Activated T-cell treated with anti-CD3 and anti-CD28 coated beads, Interleukin-2, amount 50 U/mL, for 72 hours (primary cell): ENCODE measurements around the gene GOLGA8S. TPM values are rescaled to one million over a fixed set of nuclear protein-coding genes. Genes with fewer than 3 reads are reported as not detected.
"Not testable (repeated sequence)": the region's sequence is repeated elsewhere in the genome, so short reads cannot be mapped to it uniquely, and the experiment has no call there.

Experiments
- ATAC-seq, 2 donors: fragments of 150-1000 bp; cut with Tn5 transposase; replicated peaks in 1 of 2; 2 replicates each; pipeline ENCODE4 v1.10.0; 2021; ENCODE audit warnings: moderate library complexity in 2 of 2, mild to moderate bottlenecking in 1 of 2
- DNase-seq, 2 donors: peaks; one replicate each; pipeline ENCODE4 v3.0.0; 2021 to 2022; ENCODE audit warnings: mixed read lengths in 1 of 2
- H3K27ac Mint-ChIP-seq: one replicate; pipeline ENCODE4 v1.8.0; 2022; ENCODE audit warnings: mild to moderate bottlenecking, moderate library complexity, mixed read lengths
- H3K27me3 Mint-ChIP-seq: one replicate; pipeline ENCODE4 v1.8.0; 2022; ENCODE audit warnings: low read depth, mixed read lengths
- H3K36me3 Mint-ChIP-seq, 2 donors: one replicate each; pipeline ENCODE4 v1.8.0; 2022; ENCODE audit warnings: mixed read lengths in 2 of 2, mild to moderate bottlenecking in 1 of 2; ENCODE audit not compliant: insufficient read depth in 2 of 2
- H3K4me1 Mint-ChIP-seq: one replicate; pipeline ENCODE4 v1.8.0; 2022; ENCODE audit warnings: low read depth, mixed read lengths
- H3K4me3 Mint-ChIP-seq, 2 donors: one replicate each; pipeline ENCODE4 v1.8.0; 2022; ENCODE audit warnings: mild to moderate bottlenecking in 2 of 2, mixed read lengths in 2 of 2, moderate library complexity in 2 of 2
- H3K9me3 Mint-ChIP-seq, 2 donors: one replicate each; pipeline ENCODE4 v1.8.0; 2022; ENCODE audit warnings: mixed read lengths in 2 of 2
- total RNA-seq, 2 donors: library from RNA; stranded (reverse); gene quantifications; one replicate each; pipeline ENCODE4 v1.2.3, GENCODE V29; 2022

Gene GOLGA8S
- under 1 TPM; 0.07 to 0.29 TPM for total RNA-seq

DNA sequence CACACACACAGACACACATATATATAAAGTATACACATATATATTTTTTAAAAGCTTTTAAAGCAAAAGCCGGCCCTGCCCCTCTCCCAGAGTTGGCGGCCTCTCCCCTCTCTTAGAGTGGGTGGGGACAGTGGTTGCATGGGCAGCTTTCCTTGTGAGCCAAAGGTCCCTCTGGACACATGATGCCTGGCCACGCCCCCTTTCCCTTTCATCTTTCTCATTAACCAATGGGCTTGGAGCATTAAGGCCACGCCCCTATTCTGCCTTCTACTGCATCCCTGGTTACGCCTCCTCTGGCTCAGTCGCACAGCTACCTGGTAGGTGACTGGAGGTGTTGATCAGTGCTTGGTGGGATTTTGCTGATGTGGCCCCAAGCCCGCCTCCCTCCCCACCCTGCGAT lies at the start of gene GOLGA8S:
Gene GOLGA8S, plus strand, starts transcription at position 301 of the 400 bp plus-strand sequence. Its CDS starts 62 bp downstream, at position 363.
- not testable (repeated sequence) for H3K27ac Mint-ChIP-seq, ATAC-seq

DNA sequence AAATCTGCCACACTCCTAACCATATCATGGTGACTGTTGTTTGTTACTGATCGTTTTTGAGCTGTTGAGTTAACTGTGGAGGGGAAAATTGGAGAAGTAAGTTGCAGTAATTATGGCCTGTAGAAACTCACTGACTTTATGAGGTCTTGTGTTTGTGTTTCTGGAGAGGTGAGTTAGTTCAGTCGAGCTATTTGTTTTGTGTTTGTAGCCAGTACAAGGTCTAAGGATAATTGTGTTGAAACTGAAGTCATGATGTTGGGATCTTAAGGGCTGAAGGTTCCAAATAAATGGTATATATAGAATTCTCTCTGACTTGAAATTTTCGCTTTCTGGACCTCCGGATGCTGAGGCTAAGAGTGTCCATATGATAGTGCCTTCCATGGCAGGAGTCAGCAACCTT lies 49.7 kb upstream of the GOLGA8S start:
- not testable (repeated sequence) for H3K9me3 Mint-ChIP-seq, H3K27me3 Mint-ChIP-seq, DNase-seq, ATAC-seq
- Mint-ChIP-seq H3K36me3 (peaks cover 0 to 14% of the 10 kb centered on the region in 2 donors), H3K27ac (peak overlapping the region; percentile 38), H3K4me1 (peaks cover 34% of the 10 kb centered on the region), H3K4me3 (peak overlapping the region; percentile 94 to 97)

More for the DNA sequence above, at the start of gene GOLGA8S:
- not testable (repeated sequence) for H3K9me3 Mint-ChIP-seq, H3K4me1 Mint-ChIP-seq, H3K27me3 Mint-ChIP-seq, H3K36me3 Mint-ChIP-seq, DNase-seq, H3K4me3 Mint-ChIP-seq

GRCh38 chr15:23305921-23306320 lies 48.6 kb upstream of the GOLGA8S start:
- H3K4me1 Mint-ChIP-seq, result peaks cover 34% of the 10 kb centered on the region
- peaks cover 0 to 16% of the 10 kb centered on the region in 2 donors for H3K36me3 Mint-ChIP-seq
- H3K27ac Mint-ChIP-seq, H3K27me3 Mint-ChIP-seq, H3K9me3 Mint-ChIP-seq, DNase-seq, ATAC-seq: not testable (repeated sequence)
- peak overlapping the region in 1 of 2 donors; percentile 31 for H3K4me3 Mint-ChIP-seq

DNA sequence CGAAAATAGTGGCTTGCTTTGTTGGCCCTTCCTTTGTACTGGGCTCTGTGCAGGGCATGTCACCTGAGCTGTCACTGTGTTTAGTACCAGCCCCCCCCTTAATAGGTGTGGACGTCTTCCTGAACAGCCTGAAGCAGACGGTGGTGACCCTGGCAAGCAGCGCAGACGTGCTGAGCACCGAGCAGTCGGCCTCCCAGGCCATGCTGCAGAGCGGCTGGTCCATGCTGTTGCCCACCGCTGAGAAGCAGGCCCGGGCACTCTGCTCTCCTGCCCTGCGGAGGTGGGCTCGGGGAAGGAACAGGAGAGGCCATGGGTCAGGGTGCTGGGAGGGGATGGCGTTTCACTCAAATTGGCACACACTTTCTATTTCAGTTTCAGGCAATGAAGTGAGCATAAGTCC lies 43.3 kb upstream of the GOLGA8S start:
- H3K4me1 Mint-ChIP-seq, result peaks cover 15% of the 10 kb centered on the region
- ATAC-seq, H3K27me3 Mint-ChIP-seq, H3K27ac Mint-ChIP-seq, H3K36me3 Mint-ChIP-seq, H3K4me3 Mint-ChIP-seq, H3K9me3 Mint-ChIP-seq, DNase-seq: not testable (repeated sequence)

DNA sequence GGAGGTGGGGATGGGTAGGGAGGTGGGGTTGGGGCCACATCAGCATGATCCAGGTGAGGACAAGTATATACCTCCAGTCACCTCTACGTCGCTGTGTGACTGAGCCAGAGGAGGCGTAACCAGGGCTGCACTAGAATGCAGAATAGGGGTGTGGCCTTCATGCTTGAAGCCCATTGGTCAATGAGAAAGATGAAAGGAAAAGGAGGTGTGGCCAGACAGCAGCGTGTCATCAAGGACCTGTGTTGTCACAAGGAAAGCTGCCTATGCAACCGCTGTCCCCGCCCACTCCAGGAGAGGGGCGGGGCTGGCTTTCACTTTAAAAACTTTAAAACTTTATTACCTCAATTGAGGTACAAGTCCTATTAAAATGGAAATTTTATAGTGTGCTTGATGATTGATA lies 20.5 kb upstream of the GOLGA8S start, which contains the start of gene GOLGA6L26:
Gene GOLGA6L26, minus strand, starts transcription at position 101 of the 400 bp plus-strand sequence. Its CDS starts 61 bp downstream, at position 40.
- DNase-seq, ATAC-seq, H3K36me3 Mint-ChIP-seq, H3K27ac Mint-ChIP-seq, H3K4me3 Mint-ChIP-seq, H3K4me1 Mint-ChIP-seq, H3K27me3 Mint-ChIP-seq, H3K9me3 Mint-ChIP-seq: not testable (repeated sequence)

DNA sequence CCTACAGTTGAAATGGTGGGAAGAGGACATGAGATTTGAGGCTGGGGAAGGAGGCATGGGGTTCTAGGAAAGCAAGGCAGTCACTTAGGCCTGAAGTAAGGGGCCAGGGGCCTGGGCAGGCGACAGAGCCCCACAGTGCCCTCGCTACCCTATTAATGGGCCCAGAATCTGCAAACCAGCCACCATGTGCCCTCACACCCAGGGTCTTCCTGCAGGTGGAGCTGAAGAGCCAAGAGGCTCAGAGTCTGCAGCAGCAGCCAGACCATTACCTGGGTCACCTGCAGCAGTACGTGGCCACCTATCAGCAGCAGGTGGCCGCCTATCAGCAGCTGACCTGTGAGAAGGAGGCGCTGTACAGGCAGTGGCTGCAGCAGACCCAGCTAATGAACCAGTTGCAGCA lies 8.1 kb downstream of the GOLGA8S start:
- not testable (repeated sequence) for H3K27ac Mint-ChIP-seq, DNase-seq, H3K9me3 Mint-ChIP-seq, H3K4me1 Mint-ChIP-seq, H3K36me3 Mint-ChIP-seq, H3K27me3 Mint-ChIP-seq, H3K4me3 Mint-ChIP-seq, ATAC-seq

DNA sequence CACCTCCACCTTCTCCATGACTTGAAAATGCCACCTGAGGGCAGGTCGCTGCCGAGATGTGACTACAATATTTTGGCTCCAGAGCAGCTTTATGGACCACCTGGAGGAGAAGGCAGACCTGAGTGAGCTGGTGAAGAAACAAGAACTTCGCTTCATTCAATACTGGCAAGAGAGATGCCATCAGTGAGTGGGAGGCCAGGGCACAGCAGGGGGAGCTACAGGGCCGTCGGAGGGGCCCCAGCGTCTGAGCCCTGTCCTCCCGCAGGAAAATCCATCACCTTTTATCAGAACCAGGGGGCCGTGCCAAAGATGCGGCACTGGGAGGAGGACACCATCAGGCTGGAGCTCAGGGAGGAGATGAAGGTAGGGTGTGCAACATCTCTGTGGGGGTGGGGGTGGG lies 9.7 kb downstream of the GOLGA8S start:
- ATAC-seq, DNase-seq, H3K27ac Mint-ChIP-seq, H3K27me3 Mint-ChIP-seq, H3K4me3 Mint-ChIP-seq, H3K4me1 Mint-ChIP-seq, H3K9me3 Mint-ChIP-seq, H3K36me3 Mint-ChIP-seq: not testable (repeated sequence)

DNA sequence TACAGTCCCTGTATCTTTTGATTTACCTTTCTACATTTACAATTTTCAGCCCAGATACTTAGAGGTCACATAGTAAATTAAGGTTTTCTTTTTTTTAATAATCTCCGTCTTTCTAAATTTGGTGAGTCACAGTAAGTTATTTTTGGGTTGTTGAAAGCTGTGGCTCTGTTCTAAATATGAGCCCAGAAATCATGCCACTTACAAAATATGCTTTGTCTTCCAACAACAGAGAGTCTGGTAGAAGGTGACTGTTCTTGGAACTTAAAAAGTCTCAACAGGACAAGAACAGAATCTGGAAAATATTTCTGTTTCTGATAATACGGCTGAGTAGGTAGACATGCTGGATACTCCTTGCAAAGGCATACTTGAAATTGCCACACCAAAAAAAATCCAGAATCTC lies 16.0 kb downstream of the GOLGA8S start:
- no peaks in the 10 kb centered on the region for H3K9me3 Mint-ChIP-seq

DNA sequence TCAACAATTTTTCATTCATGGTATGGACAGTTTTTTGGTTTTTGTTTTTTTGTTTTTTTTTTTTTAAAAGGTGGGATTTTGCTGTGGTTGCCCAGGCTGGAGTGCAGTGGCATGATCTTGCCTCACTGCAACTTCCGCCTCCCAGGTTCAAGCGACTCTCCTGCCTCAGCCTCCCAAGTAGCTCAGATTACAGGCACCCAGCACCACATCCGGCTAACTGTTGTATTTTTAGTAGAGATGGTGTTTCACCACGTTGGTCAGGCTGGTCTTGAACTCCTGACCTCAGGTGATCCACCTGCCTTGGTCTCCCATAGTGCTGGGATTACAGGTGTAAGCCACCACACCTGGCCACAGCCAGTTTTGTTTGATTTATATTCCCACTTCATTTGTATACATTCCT lies 16.6 kb downstream of the GOLGA8S start:
- not testable (repeated sequence) for H3K9me3 Mint-ChIP-seq, H3K4me1 Mint-ChIP-seq, H3K27ac Mint-ChIP-seq, H3K36me3 Mint-ChIP-seq, H3K27me3 Mint-ChIP-seq, ATAC-seq, DNase-seq, H3K4me3 Mint-ChIP-seq

More for the DNA sequence above, 16.0 kb downstream of the GOLGA8S start:
- no peaks in the 10 kb centered on the region for H3K4me1 Mint-ChIP-seq
- no peak overlapping the region for H3K27ac Mint-ChIP-seq
- H3K4me3 Mint-ChIP-seq, result no peak overlapping the region
- H3K36me3 Mint-ChIP-seq, result no peaks in the 10 kb centered on the region
- no peak for DNase-seq
- ATAC-seq, result no peak
- no peaks in the 10 kb centered on the region for H3K27me3 Mint-ChIP-seq

DNA sequence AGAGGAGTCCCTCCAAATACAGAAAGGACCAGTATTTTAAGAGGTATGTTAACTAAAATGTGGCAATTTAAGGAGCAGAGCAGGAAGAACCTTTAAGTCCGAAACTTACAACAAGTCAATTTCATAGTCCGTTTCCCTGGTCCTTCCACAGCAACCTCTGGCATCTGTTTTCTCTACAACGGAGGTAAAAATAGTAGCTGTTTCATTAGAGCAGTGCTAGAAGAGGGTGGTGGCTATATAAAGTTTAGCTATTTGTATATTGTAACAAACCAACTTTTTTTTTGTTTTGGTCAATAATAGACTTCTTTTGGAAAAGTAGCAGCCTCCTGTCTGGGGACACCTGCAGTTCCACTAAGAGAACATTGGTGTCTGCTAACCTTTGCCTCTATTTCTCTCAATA lies 17.3 kb downstream of the GOLGA8S start:
- H3K36me3 Mint-ChIP-seq, H3K27ac Mint-ChIP-seq, H3K9me3 Mint-ChIP-seq, H3K4me1 Mint-ChIP-seq, H3K27me3 Mint-ChIP-seq, ATAC-seq, DNase-seq, H3K4me3 Mint-ChIP-seq: not testable (repeated sequence)

GRCh38 chr15:23372284-23372683 lies 17.7 kb downstream of the GOLGA8S start:
- no peak overlapping the region for H3K4me3 Mint-ChIP-seq

GRCh38 chr15:23372891-23373600 lies 18.5 kb downstream of the GOLGA8S start:
- H3K9me3 Mint-ChIP-seq, H3K27me3 Mint-ChIP-seq, DNase-seq: not testable (repeated sequence)

More at GRCh38 chr15:23372284-23372683, 17.7 kb downstream of the GOLGA8S start:
- H3K27me3 Mint-ChIP-seq, result peaks cover 8% of the 10 kb centered on the region
- H3K4me1 Mint-ChIP-seq, result no peaks in the 10 kb centered on the region
- no peak overlapping the region for H3K27ac Mint-ChIP-seq
- H3K36me3 Mint-ChIP-seq, result no peaks in the 10 kb centered on the region
- no peak for ATAC-seq
- DNase-seq, result no peak
- no peaks in the 10 kb centered on the region for H3K9me3 Mint-ChIP-seq

GRCh38 chr15:23374226-23374625 lies 19.7 kb downstream of the GOLGA8S start:
- not testable (repeated sequence) for ATAC-seq, DNase-seq, H3K9me3 Mint-ChIP-seq, H3K4me3 Mint-ChIP-seq, H3K36me3 Mint-ChIP-seq, H3K27ac Mint-ChIP-seq, H3K27me3 Mint-ChIP-seq, H3K4me1 Mint-ChIP-seq

More at GRCh38 chr15:23372891-23373600, 18.5 kb downstream of the GOLGA8S start:
- not testable (repeated sequence) for H3K4me1 Mint-ChIP-seq, ATAC-seq, H3K27ac Mint-ChIP-seq, H3K4me3 Mint-ChIP-seq, H3K36me3 Mint-ChIP-seq

GRCh38 chr15:23378946-23379345 lies 24.4 kb downstream of the GOLGA8S start:
- not testable (repeated sequence) for H3K27me3 Mint-ChIP-seq, ATAC-seq, DNase-seq, H3K27ac Mint-ChIP-seq, H3K4me3 Mint-ChIP-seq, H3K9me3 Mint-ChIP-seq, H3K36me3 Mint-ChIP-seq, H3K4me1 Mint-ChIP-seq
